SJCRH30 (cell line): ENCODE results near the gene PPP3CA. TPM values are rescaled to one million over a fixed set of nuclear protein-coding genes. Genes with fewer than 3 reads are reported as not detected.
"Not testable (repeated sequence)": the region's sequence is repeated elsewhere in the genome, so short reads cannot be mapped to it uniquely, and the experiment has no call there.

Source experiments
- DNase-seq, 2 experiments: peaks; one replicate each; pipeline ENCODE4 v3.0.0-alpha.2; 2015 to 2020
- H3K27ac ChIP-seq: fragments of 250-450 bp; sonication (Bioruptor Pico); 2 replicates; pipeline ENCODE4 v1.5.1; 2020; ENCODE audit warnings: mild to moderate bottlenecking, moderate library complexity
- H3K27me3 ChIP-seq: fragments of 250-450 bp; sonication (Bioruptor Pico); 2 replicates; pipeline ENCODE4 v1.5.1; 2020; ENCODE audit warnings: mild to moderate bottlenecking, moderate library complexity
- H3K36me3 ChIP-seq: fragments of 250-450 bp; sonication (Bioruptor Pico); 2 replicates; pipeline ENCODE4 v1.5.1; 2020; ENCODE audit warnings: mild to moderate bottlenecking, moderate library complexity
- H3K4me1 ChIP-seq: fragments of 250-450 bp; sonication (Bioruptor Pico); 2 replicates; pipeline ENCODE4 v1.5.1; 2020; ENCODE audit warnings: mild to moderate bottlenecking, moderate library complexity
- H3K4me3 ChIP-seq: fragments of 250-450 bp; sonication (Bioruptor Pico); 2 replicates; pipeline ENCODE4 v1.5.1; 2020; ENCODE audit warnings: mild to moderate bottlenecking, moderate library complexity
- H3K9me3 ChIP-seq: fragments of 250-450 bp; sonication (Bioruptor Pico); replicated peaks from 2 replicates; pipeline ENCODE4 v1.5.1; 2020; ENCODE audit warnings: mild to moderate bottlenecking, moderate library complexity
- total RNA-seq: library from RNA; depleted of rRNA; stranded (reverse); fragments of >200 nt; shearing (Covaris generic); gene quantifications from 2 replicates; pipeline ENCODE4 v1.2.3, GENCODE V29; 2014

The PPP3CA gene
- total RNA-seq, 1 experiment from 2014 or later: 38.4 TPM

DNA sequence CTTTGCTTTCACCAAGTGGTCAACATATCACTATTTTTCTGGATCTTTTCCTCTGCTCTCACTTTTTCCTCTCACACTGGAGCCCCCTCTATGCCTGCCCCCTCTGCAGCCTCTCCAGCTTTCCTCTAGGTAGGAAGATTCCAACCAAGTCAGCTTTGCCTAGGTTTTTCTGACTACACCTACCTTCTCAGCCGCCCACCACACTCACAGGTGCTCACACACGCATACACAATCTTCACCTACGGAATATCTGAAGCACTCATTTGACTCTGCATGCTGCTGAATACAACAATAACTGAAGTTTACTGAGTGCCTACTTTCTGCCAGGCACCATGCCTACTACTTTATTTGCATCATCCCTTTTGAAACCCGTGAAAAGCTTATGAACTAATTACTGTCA lies 328.0 kb downstream of the PPP3CA start:
- H3K27ac ChIP-seq: no peak overlapping the region
- peaks cover 4% of the 10 kb centered on the region; the same call in 1 of the 2 replicates for H3K36me3 ChIP-seq
- H3K4me3 ChIP-seq: no peak overlapping the region
- no peaks in the 10 kb centered on the region for H3K9me3 ChIP-seq
- H3K4me1 ChIP-seq: peaks cover 8% of the 10 kb centered on the region
- no peaks in the 10 kb centered on the region for H3K27me3 ChIP-seq
- no peak for DNase-seq

GRCh38 chr4:101018836-101019235 lies 328.5 kb downstream of the PPP3CA start:
- no peak for DNase-seq
- H3K27me3 ChIP-seq: no peaks in the 10 kb centered on the region
- H3K4me3 ChIP-seq: no peak overlapping the region
- 0 out of 2 replicates have a peak, but pooled peaks cover 3% of the 10 kb centered on the region for H3K36me3 ChIP-seq
- H3K27ac ChIP-seq: no peak overlapping the region
- no peaks in the 10 kb centered on the region for H3K9me3 ChIP-seq
- peaks cover 8% of the 10 kb centered on the region for H3K4me1 ChIP-seq

DNA sequence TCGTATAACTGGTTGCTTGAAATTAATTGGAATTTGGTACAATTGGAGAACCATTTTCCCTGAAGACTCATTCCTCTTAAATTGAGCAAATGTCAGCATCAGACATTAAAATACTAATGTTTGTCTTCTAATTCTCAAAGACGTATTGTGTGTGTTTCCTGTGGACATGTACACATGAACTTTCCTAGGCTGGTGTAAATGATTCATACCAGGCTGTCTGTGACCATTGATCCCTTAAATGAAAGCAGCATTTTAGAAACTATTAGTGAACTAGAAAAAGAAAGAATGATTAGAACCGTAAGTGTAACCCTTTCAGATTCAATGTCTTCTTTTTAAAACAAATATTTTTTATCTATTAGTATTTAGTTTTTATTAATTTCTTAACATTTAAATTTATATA lies 332.9 kb downstream of the PPP3CA start:
- H3K36me3 ChIP-seq: no peaks in the 10 kb centered on the region
- H3K4me1 ChIP-seq: no peaks in the 10 kb centered on the region
- no peaks in the 10 kb centered on the region for H3K9me3 ChIP-seq
- H3K4me3 ChIP-seq: no peak overlapping the region
- H3K27ac ChIP-seq: no peak overlapping the region
- no peaks in the 10 kb centered on the region for H3K27me3 ChIP-seq
- DNase-seq: no peak

- H3K27ac ChIP-seq: no peak overlapping the region
- no peak overlapping the region for H3K4me3 ChIP-seq
- no peaks in the 10 kb centered on the region for H3K9me3 ChIP-seq
- no peaks in the 10 kb centered on the region for H3K36me3 ChIP-seq
- no peaks in the 10 kb centered on the region for H3K27me3 ChIP-seq
- no peaks in the 10 kb centered on the region for H3K4me1 ChIP-seq
- no peak for DNase-seq
Observed at GRCh38 chr4:101010987-101011386, 336.3 kb downstream of the PPP3CA start.

DNA sequence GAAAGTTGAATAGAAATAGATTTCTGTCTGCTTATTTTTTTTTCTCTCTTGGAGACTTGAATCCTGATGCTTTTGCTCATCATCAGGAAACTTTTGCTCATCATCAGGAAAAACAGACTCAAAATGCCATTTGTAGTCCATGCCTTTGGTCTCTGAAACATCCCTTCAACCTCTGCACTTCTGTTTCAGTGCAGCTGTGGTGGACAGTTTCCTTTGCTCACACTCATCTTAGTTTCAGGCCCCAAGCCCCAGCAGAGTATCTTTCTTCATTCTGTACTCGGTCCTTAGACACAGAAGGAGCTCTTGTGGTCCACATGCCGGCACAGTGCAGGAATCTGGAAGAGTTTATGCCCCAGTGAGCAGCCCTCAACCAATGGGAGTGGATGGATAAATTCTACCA lies 337.9 kb downstream of the PPP3CA start:
- H3K4me3 ChIP-seq: no peak overlapping the region
- H3K27me3 ChIP-seq: no peaks in the 10 kb centered on the region
- DNase-seq: no peak
- H3K27ac ChIP-seq: no peak overlapping the region
- H3K4me1 ChIP-seq: no peaks in the 10 kb centered on the region
- no peaks in the 10 kb centered on the region for H3K9me3 ChIP-seq
- H3K36me3 ChIP-seq: no peaks in the 10 kb centered on the region

GRCh38 chr4:101008503-101008902 lies 338.8 kb downstream of the PPP3CA start:
- DNase-seq: no peak
- Histone ChIP-seq H3K4me1 (no peaks in the 10 kb centered on the region), H3K4me3 (no peak overlapping the region), H3K9me3 (no peaks in the 10 kb centered on the region), H3K36me3 (no peaks in the 10 kb centered on the region), H3K27ac (no peak overlapping the region), H3K27me3 (no peaks in the 10 kb centered on the region)

DNA sequence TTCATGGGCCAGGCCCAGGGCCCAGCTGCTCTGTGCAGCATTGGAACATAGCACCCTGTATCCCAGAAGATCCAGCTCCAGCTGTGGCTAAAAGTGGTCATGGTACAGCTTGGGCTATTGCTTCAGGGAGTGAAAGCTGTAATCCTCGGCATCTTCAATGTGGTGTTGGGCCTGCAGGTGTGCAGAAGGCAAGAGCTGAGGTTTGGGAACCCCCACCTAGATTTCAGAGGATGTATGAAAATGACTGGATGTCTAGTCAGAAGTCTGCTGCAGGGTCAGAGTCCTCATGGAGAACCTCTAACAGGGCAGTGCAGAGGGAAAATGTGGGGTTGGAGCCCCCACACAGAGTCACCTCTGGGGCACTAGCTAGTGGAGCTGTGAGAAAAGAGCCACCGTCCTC lies 341.7 kb downstream of the PPP3CA start:
- no peaks in the 10 kb centered on the region for H3K4me1 ChIP-seq
- H3K9me3 ChIP-seq: no peaks in the 10 kb centered on the region; the same call in 1 of the 2 replicates
- no peaks in the 10 kb centered on the region for H3K27me3 ChIP-seq
- H3K27ac ChIP-seq: no peak overlapping the region
- H3K36me3 ChIP-seq: no peaks in the 10 kb centered on the region
- DNase-seq: no peak
- no peak overlapping the region for H3K4me3 ChIP-seq

DNA sequence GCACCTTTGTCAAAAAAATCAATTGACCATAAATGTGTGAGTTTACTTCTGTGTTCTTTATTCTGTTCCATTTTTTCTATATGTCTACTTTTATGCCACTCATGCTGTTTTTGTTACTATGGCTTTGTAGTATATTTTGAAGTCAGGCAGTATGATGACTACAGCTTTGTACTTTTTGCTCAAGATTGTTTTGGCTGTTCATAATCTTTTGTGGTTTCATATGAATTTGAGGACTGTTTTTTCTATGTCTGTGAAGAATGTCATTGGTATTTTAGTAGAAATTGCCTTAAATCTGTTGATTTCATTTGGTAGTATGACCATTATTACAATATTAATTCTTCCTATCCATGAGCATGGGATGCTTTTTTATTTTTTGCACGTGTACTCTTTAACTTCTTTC lies 346.8 kb downstream of the PPP3CA start:
- Histone ChIP-seq H3K27ac (no peak overlapping the region), H3K4me3 (no peak overlapping the region), H3K36me3 (no peaks in the 10 kb centered on the region), H3K27me3 (no peaks in the 10 kb centered on the region), H3K4me1 (no peaks in the 10 kb centered on the region), H3K9me3 (peaks cover 3% of the 10 kb centered on the region; the same call in 1 of the 2 replicates)
- DNase-seq: no peak

GRCh38 chr4:100995671-100996070 lies 351.7 kb downstream of the PPP3CA start:
- Histone ChIP-seq H3K9me3 (peaks cover 3% of the 10 kb centered on the region; the same call in 1 of the 2 replicates), H3K4me3 (no peak overlapping the region), H3K4me1 (peaks cover 13% of the 10 kb centered on the region), H3K27ac (no peak overlapping the region), H3K36me3 (no peaks in the 10 kb centered on the region), H3K27me3 (no peaks in the 10 kb centered on the region)
- no peak for DNase-seq

DNA sequence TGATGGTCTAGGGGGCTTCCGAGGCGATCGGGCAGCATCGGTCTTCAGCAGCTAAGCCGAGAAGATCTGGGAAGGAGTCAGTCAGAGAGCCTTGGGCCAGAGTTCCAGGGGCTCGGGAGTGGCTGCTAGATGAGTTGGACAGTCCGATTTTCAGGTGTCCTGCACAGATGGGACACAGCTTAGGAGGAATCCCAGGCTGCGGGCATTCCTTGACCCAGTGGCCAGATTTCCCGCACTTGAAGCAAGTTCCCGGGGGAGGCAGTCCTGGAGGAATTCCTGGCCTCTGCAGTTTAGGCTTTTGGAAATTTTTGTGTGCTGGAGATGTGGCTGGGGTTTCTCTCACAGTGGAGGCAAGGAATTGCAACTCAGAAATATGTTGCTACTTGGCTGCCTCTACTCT lies 352.3 kb downstream of the PPP3CA start:
- not testable (repeated sequence) for H3K36me3 ChIP-seq, H3K4me3 ChIP-seq, DNase-seq, H3K27ac ChIP-seq, H3K27me3 ChIP-seq, H3K9me3 ChIP-seq
- peaks cover 17% of the 10 kb centered on the region for H3K4me1 ChIP-seq

GRCh38 chr4:100991332-100992069 lies 355.8 kb downstream of the PPP3CA start:
- H3K27me3 ChIP-seq, H3K36me3 ChIP-seq, H3K9me3 ChIP-seq: not testable (repeated sequence)
- peak; percentile 11 to 64 for DNase-seq
- H3K4me1 ChIP-seq: peaks cover 21% of the 10 kb centered on the region
- H3K4me3 ChIP-seq: peak overlapping the region; percentile 6; the same call in 1 of the 2 replicates
- peak overlapping the region; percentile 66 for H3K27ac ChIP-seq

DNA sequence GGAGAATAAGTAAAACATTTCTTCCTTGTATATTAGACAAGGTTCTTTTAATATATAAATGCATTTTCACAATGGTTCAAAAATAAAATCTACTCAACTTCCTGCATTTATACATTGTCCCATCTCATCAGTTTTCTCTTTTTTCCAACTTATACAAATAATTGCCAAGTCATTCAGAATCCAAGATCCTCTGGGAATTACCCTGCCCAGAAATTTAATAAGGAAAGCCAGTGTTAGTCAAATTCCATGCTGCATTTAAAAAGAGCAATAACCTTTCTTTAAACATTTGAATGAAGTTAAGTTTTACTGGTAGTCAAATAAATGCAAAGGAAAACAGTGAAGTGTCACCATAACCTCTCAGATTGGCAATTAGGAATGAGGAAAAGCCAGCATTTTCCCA lies 357.9 kb downstream of the PPP3CA start:
- Histone ChIP-seq H3K27ac (no peak overlapping the region), H3K36me3 (no peaks in the 10 kb centered on the region), H3K4me3 (no peak overlapping the region), H3K27me3 (no peaks in the 10 kb centered on the region), H3K9me3 (no peaks in the 10 kb centered on the region), H3K4me1 (peaks cover 21% of the 10 kb centered on the region)
- DNase-seq: no peak

DNA sequence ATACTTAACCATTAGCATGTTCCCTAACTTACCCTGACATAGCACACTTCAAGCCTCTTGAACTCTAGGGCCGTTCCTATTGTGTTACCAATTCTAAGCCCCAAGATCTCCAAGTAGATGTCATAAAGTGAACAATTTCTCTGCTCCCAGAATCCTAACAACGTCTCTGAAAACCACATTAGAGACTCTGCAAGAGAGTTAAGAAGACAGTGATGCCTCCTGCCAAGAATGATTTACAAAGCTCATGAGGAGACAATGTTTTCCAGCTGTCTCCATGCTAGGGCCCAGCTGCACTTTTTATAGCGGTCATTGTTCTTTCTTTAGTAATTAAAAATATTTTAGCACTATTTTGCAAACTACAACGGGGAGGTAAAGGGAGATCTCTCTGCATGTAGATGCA lies 358.4 kb downstream of the PPP3CA start:
- no peak overlapping the region for H3K4me3 ChIP-seq
- no peak for DNase-seq
- no peak overlapping the region for H3K27ac ChIP-seq
- H3K36me3 ChIP-seq: no peaks in the 10 kb centered on the region
- H3K27me3 ChIP-seq: no peaks in the 10 kb centered on the region
- H3K4me1 ChIP-seq: peaks cover 21% of the 10 kb centered on the region
- no peaks in the 10 kb centered on the region for H3K9me3 ChIP-seq

GRCh38 chr4:100986360-100986868 lies 360.9 kb downstream of the PPP3CA start:
- 0 out of 2 replicates have a peak overlapping the region, but pooled peaks have one; percentile 1 for H3K4me3 ChIP-seq
- H3K27me3 ChIP-seq: no peaks in the 10 kb centered on the region
- H3K4me1 ChIP-seq: peaks cover 13% of the 10 kb centered on the region
- H3K27ac ChIP-seq: peak overlapping the region; percentile 16; the same call in 1 of the 2 replicates
- peak; percentile 70 to 72 for DNase-seq
- no peaks in the 10 kb centered on the region for H3K9me3 ChIP-seq
- H3K36me3 ChIP-seq: no peaks in the 10 kb centered on the region

GRCh38 chr4:100985576-100985975 lies 361.8 kb downstream of the PPP3CA start:
- no peaks in the 10 kb centered on the region for H3K36me3 ChIP-seq

GRCh38 chr4:100984901-100985300 lies 362.4 kb downstream of the PPP3CA start:
- Histone ChIP-seq H3K36me3 (no peaks in the 10 kb centered on the region), H3K4me3 (no peak overlapping the region), H3K27me3 (no peaks in the 10 kb centered on the region), H3K4me1 (peaks cover 4% of the 10 kb centered on the region; the same call in 1 of the 2 replicates), H3K9me3 (no peaks in the 10 kb centered on the region), H3K27ac (no peak overlapping the region)
- no peak for DNase-seq

More at GRCh38 chr4:100985576-100985975, 361.8 kb downstream of the PPP3CA start:
- H3K9me3 ChIP-seq: no peaks in the 10 kb centered on the region
- no peak for DNase-seq
- peaks cover 6% of the 10 kb centered on the region for H3K4me1 ChIP-seq
- H3K27me3 ChIP-seq: no peaks in the 10 kb centered on the region
- H3K4me3 ChIP-seq: no peak overlapping the region
- H3K27ac ChIP-seq: no peak overlapping the region
